A673 (cell line): Measurements from ENCODE around the gene DIP2C.

Experiments used
- CTCF ChIP-seq: fragments of 300-800, 200-600 bp; sonication (generic); conservative IDR thresholded peaks from 2 replicates; pipeline ENCODE4 v1.5.1; 2017; ENCODE audit warnings: low read depth, mild to moderate bottlenecking, antibody characterized with exemption, low read length, moderate library complexity, mixed read lengths
- EZH2 ChIP-seq: fragments of 200-600 bp; sonication (generic); IDR thresholded peaks from 2 replicates; pipeline ENCODE4 v1.6.1; 2017; ENCODE audit warnings: borderline replicate concordance, low read depth, mild to moderate bottlenecking, mixed read lengths, antibody characterized with exemption, low read length; ENCODE audit not compliant: poor library complexity, severe bottlenecking

GRCh38 chr10:650886-651615, 38.4 kb downstream of the DIP2C start:
- TF ChIP-seq CTCF (no peak), EZH2 (no peak)
